GM23248 (cell line): ENCODE results near the gene ST7.

Experiments used
- EZH2 ChIP-seq: fragments of 200-600 bp; sonication (generic); IDR thresholded peaks from 2 replicates; pipeline ENCODE4 v1.6.1; 2018; ENCODE audit warnings: antibody characterized with exemption, mild to moderate bottlenecking; ENCODE audit not compliant: insufficient read depth, poor library complexity, severe bottlenecking
- EZH2phosphoT487 ChIP-seq: fragments of 200-600 bp; sonication (generic); IDR thresholded peaks from 2 replicates; pipeline ENCODE4 v1.6.1; 2018; ENCODE audit warnings: antibody characterized with exemption, moderate library complexity, mild to moderate bottlenecking, low read depth; ENCODE audit not compliant: insufficient read depth

GRCh38 chr7:117249696-117250095, 296.4 kb downstream of the ST7 start:
- TF ChIP-seq EZH2phosphoT487 (no peak), EZH2 (no peak)
